Measurements from ENCODE around the gene SNX9. TPM values are rescaled to one million over a fixed set of nuclear protein-coding genes. Genes with fewer than 3 reads are reported as not detected.

Gene SNX9
- polyA plus RNA-seq, 1 donor (not counting 4 experiments of a cell fraction or from before 2014, with no cell fraction given), result 37.8 TPM

- TF ChIP-seq EZH2 (IDR thresholded peaks at IDR 0.05; ENCODE audit: low read length), result no peak
- TF ChIP-seq CTCF (optimal IDR thresholded peaks at IDR 0.05 in 1 of 3, IDR thresholded peaks at IDR 0.05 in 1 of 3, conservative IDR thresholded peaks at IDR 0.05 in 1 of 3; ENCODE audit: extremely low read depth in 1 of 3, insufficient read depth in 2 of 3, low read length in 3 of 3), result no peak
- Histone ChIP-seq H3K4me2 (ENCODE audit: control insufficient read depth, extremely low read depth, insufficient read depth, low read depth, low read length) (no peak overlapping the region), H3K9me3 (ENCODE audit: control insufficient read depth, low read depth, low read length) (no peaks in the 10 kb centered on the region), H3K9ac (ENCODE audit: control insufficient read depth, extremely low read depth, insufficient read depth, low read length) (no peak overlapping the region), H3K4me3 (ENCODE audit: control insufficient read depth in 2 of 3, extremely low read depth in 1 of 3, insufficient read depth in 2 of 3, low read depth in 1 of 3, low read length in 3 of 3) (no peak overlapping the region), H3K36me3 (ENCODE audit: control insufficient read depth in 2 of 2, extremely low read depth in 1 of 2, insufficient read depth in 2 of 2, low read length in 2 of 2) (no peaks in the 10 kb centered on the region), H3K4me1 (ENCODE audit: control insufficient read depth, extremely low read depth, insufficient read depth, low read length) (no peaks in the 10 kb centered on the region), H4K20me1 (ENCODE audit: control insufficient read depth, extremely low read depth, insufficient read depth, low read length) (no peaks in the 10 kb centered on the region), H3K27me3 (ENCODE audit: control insufficient read depth, extremely low read depth, insufficient read depth, low read length) (no peaks in the 10 kb centered on the region), H3K27ac (ENCODE audit: control insufficient read depth, insufficient read depth, low read length) (no peak overlapping the region), H2AFZ (ENCODE audit: control insufficient read depth, low read length) (no peak overlapping the region), H3K79me2 (ENCODE audit: control insufficient read depth, insufficient read depth, low read length) (no peaks in the 10 kb centered on the region), H3K9me1 (ENCODE audit: control insufficient read depth, extremely low read depth, insufficient read depth, low read length) (no peaks in the 10 kb centered on the region)
- DNase-seq (ENCODE audit: low read depth, low spot score), result no peak
- dilution Hi-C loops (cut with MboI; ENCODE audit: extremely low pct_ligation_motif_present, low sequenced_read_pairs), result no loop called here
- FAIRE-seq, result no peak
Observed at GRCh38 chr6:157786221-157786620, 36.8 kb upstream of the SNX9 start.

- Histone ChIP-seq H3K36me3 (ENCODE audit: control insufficient read depth in 2 of 2, extremely low read depth in 1 of 2, insufficient read depth in 2 of 2, low read length in 2 of 2) (no peaks in the 10 kb centered on the region), H3K4me3 (ENCODE audit: control insufficient read depth in 2 of 3, extremely low read depth in 1 of 3, insufficient read depth in 2 of 3, low read depth in 1 of 3, low read length in 3 of 3) (no peak overlapping the region), H3K27ac (ENCODE audit: control insufficient read depth, insufficient read depth, low read length) (no peak overlapping the region), H4K20me1 (ENCODE audit: control insufficient read depth, extremely low read depth, insufficient read depth, low read length) (no peaks in the 10 kb centered on the region), H3K4me2 (ENCODE audit: control insufficient read depth, extremely low read depth, insufficient read depth, low read depth, low read length) (no peak overlapping the region), H3K9ac (ENCODE audit: control insufficient read depth, extremely low read depth, insufficient read depth, low read length) (no peak overlapping the region), H2AFZ (ENCODE audit: control insufficient read depth, low read length) (no peak overlapping the region), H3K9me3 (ENCODE audit: control insufficient read depth, low read depth, low read length) (no peaks in the 10 kb centered on the region), H3K27me3 (ENCODE audit: control insufficient read depth, extremely low read depth, insufficient read depth, low read length) (no peaks in the 10 kb centered on the region), H3K9me1 (ENCODE audit: control insufficient read depth, extremely low read depth, insufficient read depth, low read length) (no peaks in the 10 kb centered on the region), H3K4me1 (ENCODE audit: control insufficient read depth, extremely low read depth, insufficient read depth, low read length) (no peaks in the 10 kb centered on the region), H3K79me2 (ENCODE audit: control insufficient read depth, insufficient read depth, low read length) (no peaks in the 10 kb centered on the region)
- DNase-seq (ENCODE audit: low read depth, low spot score), result no peak
- no peak for FAIRE-seq
- dilution Hi-C loops (cut with MboI; ENCODE audit: extremely low pct_ligation_motif_present, low sequenced_read_pairs), result no loop called here
- TF ChIP-seq EZH2 (IDR thresholded peaks at IDR 0.05; ENCODE audit: low read length), result no peak
- TF ChIP-seq CTCF (optimal IDR thresholded peaks at IDR 0.05 in 1 of 3, IDR thresholded peaks at IDR 0.05 in 1 of 3, conservative IDR thresholded peaks at IDR 0.05 in 1 of 3; ENCODE audit: extremely low read depth in 1 of 3, insufficient read depth in 2 of 3, low read length in 3 of 3), result no peak
Observed at GRCh38 chr6:157787080-157787479, 36.0 kb upstream of the SNX9 start.
